GM21619 (cell line): ENCODE data around the gene EIF4G3.
"Not testable (repeated sequence)": the region's sequence is repeated elsewhere in the genome, so short reads cannot be mapped to it uniquely, and the experiment has no call there.

Source experiments
- ATAC-seq: cut with Tn5 transposase; IDR thresholded peaks from one replicate; pipeline ENCODE4 v1.9.1; 2021; ENCODE audit not compliant: unreplicated experiment

The EIF4G3 gene

GRCh38 chr1:21153388-21153787 lies 23.3 kb downstream of the EIF4G3 start:
- no peak for ATAC-seq

- ATAC-seq = no peak
These were observed 24.1 kb downstream of the EIF4G3 start for GRCh38 chr1:21152423-21153100.

DNA sequence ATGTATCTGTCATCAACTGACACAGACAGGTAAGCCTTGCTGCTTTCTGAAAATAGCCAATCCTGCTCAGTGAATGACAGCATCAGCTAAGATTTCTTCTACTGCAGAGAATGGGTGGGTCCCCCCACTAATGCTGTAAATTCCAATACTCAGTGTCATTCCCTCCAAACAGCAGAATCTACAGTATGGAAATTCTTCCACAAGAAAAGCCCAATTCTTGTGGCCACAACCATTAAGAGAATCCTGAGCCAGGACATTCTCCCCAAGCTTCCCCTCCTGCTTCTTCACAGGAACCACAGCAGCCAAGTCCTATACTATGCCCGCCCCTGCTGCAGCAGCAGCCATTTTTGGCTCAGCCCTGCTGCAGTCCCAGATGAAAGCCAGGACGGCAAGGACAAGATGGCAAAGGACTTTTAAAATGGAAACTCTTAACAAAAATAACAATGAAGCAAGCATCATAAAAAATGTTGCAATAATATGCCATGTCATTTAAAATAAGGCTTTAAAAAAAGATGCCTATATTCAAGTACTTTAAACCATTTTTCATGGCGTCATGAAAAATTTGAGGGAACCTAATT lies 26.8 kb downstream of the EIF4G3 start:
- no peak for ATAC-seq

- ATAC-seq = no peak
These were observed 27.3 kb downstream of the EIF4G3 start for GRCh38 chr1:21149430-21149854.

- ATAC-seq = no peak
These were observed 32.9 kb downstream of the EIF4G3 start for GRCh38 chr1:21143752-21144151.

- no peak for ATAC-seq
These were observed 33.6 kb downstream of the EIF4G3 start for GRCh38 chr1:21143138-21143537.

DNA sequence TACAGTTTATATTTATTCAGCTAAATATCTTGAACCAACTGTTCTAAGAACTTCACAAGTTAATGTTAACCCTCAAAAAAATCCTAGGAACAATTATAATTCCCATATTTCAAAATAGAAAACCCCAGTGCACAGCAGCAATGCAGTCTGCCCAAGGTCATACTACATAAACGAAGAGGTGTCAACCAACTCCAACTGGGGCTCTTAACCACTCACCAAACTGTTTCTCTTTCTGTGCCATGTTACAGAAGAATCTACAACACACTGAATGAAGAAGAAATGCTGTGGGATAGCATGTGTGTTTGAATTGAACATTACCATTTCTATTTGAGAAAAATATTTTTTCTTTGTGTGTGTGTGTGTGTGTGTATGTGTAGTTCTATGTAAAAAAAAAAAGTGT lies 35.7 kb downstream of the EIF4G3 start:
- no peak for ATAC-seq

- ATAC-seq = no peak
These were observed 37.1 kb downstream of the EIF4G3 start for GRCh38 chr1:21139601-21140000.

DNA sequence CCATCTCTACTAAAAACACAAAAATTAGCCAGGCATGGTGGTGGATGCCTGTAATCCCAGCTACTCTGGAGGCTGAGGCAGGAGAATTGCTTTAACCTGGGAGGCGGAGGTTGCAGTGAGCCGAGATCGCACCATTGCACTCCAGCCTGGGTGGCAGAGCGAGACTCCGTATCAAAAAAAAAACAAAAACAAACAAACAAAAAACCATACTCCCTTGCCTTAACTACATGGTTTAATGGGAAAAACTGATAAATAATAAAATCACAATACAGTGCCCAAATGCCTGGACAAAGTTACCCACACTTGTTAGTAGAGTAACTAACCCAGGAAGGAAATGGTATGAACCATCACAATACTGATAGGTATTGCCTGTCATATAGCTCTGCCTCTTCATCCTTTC lies 40.4 kb downstream of the EIF4G3 start:
- not testable (repeated sequence) for ATAC-seq

- ATAC-seq = no peak
These were observed 45.5 kb downstream of the EIF4G3 start for GRCh38 chr1:21131200-21131599.

- no peak for ATAC-seq
These were observed 47.3 kb downstream of the EIF4G3 start for GRCh38 chr1:21129407-21129806.

DNA sequence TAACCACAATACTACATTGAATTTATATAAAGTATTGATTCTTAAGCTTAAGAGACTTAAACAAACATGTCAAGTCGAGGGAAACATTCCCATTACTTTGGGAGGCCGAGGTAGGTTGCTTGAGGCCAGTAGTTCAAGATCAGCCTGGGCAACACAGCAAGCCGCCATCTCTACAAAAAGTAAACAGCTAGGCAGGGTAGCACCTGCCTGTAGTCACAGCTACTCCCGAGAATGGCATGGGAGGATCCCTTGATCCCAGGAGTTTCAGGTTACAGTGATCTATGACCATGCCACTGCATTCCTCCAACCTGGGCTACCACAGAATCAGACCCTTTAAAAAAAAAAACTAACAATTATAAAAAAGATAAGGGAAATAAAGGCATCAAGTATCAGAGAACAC lies 50.4 kb downstream of the EIF4G3 start:
- no peak for ATAC-seq

- ATAC-seq = no peak
These were observed 51.9 kb downstream of the EIF4G3 start for GRCh38 chr1:21124846-21125245.

- ATAC-seq = no peak
These were observed 53.3 kb downstream of the EIF4G3 start for GRCh38 chr1:21123287-21123948.

GRCh38 chr1:21121764-21122471 lies 54.8 kb downstream of the EIF4G3 start:
- ATAC-seq = no peak

GRCh38 chr1:21118167-21118566 lies 58.5 kb downstream of the EIF4G3 start:
- ATAC-seq = no peak

- no peak for ATAC-seq
These were observed 59.1 kb downstream of the EIF4G3 start for GRCh38 chr1:21117597-21118001.

DNA sequence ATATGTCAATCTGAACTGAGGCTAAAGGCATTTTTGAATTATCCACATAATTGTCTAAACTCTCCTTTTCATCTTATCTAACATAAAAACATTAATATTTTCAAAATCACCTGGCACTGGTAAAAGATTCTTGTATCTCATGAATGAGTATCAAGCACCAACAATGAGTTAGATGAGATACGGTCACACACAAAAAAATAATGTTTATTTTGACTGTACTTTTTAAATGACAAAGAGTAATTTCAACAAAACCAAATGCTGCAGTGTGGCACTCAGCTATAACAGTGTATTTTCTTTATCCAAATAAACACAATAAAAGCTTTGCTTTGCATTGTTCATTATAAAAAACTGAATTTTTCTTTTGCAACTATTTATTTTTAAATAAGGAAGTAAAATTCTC lies 59.5 kb downstream of the EIF4G3 start:
- ATAC-seq = no peak

DNA sequence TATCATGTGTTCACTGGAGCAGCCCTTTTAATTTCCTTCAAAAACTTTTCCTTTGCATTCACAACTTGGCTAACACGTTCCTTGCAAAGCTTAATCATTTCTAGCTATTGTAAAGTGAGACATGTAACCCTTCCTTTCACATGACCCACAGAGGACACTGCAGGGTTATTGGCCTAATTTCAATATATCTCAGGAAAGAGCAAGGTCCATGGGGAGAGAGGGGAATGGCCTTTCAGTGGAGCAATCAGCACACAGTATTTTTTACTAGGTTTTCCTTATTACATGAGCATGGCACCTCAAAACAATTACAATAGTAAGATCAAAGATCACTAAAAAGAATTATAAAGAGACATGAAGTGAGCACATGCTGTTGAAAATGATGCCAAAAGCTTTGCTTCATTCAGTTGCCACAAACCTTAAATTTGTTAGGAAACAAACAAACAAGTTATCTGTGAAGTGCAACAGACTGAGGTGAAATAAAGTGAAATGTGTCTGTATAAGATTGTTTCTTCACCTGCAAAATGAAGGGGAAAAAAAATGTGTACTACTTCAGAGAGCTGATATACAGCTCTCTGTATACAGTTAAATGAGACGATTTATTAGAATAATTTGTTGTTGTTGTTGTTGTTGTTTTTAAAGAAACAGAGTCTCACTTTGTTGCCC lies 61.5 kb downstream of the EIF4G3 start:
- ATAC-seq = no peak

GRCh38 chr1:21114431-21114830 lies 62.3 kb downstream of the EIF4G3 start:
- no peak for ATAC-seq

GRCh38 chr1:21110163-21110562 lies 66.5 kb downstream of the EIF4G3 start:
- no peak for ATAC-seq
